ENCODE data around the gene HM13.

DNA sequence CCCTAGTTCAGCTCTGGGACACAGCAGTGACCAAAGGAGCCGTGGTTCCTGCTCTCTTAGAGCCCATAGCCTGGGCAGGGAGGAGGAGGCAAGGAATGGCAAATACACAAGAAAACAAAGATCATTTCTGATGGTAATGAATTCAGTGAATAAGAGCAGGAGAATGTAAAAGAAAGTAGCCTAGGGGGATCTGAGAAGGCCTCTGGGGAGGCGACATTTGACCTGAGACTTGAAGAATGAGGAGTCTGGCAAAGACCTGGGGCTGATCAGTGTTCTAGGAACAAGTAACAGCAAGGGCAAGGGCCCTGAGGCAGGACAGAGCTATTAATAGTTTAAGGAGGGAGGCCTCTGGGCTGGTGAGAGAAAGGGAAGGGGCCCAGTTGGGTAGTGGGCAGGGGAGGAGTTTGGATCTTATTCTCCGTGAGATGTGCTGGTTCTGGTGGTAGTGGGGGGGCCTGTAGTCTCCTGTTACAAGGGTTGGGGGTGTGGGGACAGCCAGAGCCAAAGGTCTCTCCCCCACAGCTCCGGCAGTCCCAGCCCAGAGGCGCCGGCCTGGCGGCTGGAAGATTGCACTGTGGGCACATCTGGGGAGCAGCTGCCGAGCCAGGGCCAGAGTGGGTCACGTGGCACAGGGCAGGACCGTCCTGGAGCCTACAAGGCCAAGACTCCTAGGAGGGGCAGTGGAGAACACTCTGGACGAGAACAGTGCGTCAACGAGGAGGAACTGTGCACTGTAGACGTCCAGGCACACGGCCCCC, 81.6 kb downstream of the HM13 start:
- TF ChIP-seq POLR2AphosphoS5 (IDR thresholded peaks at IDR 0.05) (peak; percentile 68 to 89 (median 84)), POLR2A (IDR thresholded peaks at IDR 0.05) (no peak)

Data from stomach (tissue), 4 donors.